NCI-H1092 treated with DMSO at 0.1 percent for 48 hours (cell line): ENCODE measurements around the gene STK10.
"Not testable (repeated sequence)": the region's sequence is repeated elsewhere in the genome, so short reads cannot be mapped to it uniquely, and the experiment has no call there.

ENCODE experiments used
- DNase-seq: peaks from one replicate; lab custom pipeline; 2025; lab: John Stamatoyannopoulos, UW

STK10 gene

GRCh38 chr5:172165465-172165864 lies 22.6 kb downstream of the STK10 start:
- DNase-seq = no peak

GRCh38 chr5:172164769-172165212 lies 23.2 kb downstream of the STK10 start:
- DNase-seq = no peak

DNA sequence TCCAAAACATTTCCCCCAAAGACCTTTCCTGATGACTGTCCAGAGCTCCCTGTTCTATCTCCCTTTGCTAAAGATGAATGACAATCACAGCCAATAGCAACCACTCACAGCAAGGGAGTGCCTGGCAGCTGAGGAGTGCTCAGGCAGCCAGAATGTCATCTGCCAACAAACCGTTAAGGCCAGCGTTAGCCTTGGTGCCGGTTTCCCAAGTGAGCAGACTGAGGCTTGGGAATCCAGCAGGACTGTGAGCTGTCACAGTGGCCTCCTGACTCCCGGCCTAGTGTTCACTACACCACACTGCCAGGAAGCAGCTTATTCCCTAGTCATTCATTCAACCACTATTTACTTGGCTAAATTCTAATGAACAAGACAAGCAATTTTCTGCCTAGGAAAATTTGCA lies 24.7 kb downstream of the STK10 start:
- no peak for DNase-seq

- no peak for DNase-seq
These were observed 25.1 kb downstream of the STK10 start for GRCh38 chr5:172162987-172163343.

- DNase-seq = no peak
These were observed 25.6 kb downstream of the STK10 start for GRCh38 chr5:172162323-172162986.

DNA sequence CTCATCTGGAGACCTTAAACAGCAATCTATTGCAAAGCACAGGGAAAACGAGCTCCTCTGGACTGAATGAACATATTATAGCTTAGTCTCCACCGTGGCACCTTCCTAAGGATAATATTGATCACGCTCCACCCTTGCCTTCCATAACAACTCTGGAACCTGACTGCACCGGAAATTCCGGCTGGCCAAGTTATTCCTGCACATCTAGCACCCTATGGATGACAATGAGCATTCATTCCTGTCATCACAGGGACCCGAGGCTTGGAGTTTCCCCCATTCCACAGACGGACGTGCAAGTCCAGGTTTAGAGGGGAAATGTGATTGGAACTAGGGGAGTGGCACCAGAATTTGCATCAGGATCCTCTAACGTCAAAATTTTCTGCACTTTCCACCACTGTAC lies 27.5 kb downstream of the STK10 start:
- no peak for DNase-seq

DNA sequence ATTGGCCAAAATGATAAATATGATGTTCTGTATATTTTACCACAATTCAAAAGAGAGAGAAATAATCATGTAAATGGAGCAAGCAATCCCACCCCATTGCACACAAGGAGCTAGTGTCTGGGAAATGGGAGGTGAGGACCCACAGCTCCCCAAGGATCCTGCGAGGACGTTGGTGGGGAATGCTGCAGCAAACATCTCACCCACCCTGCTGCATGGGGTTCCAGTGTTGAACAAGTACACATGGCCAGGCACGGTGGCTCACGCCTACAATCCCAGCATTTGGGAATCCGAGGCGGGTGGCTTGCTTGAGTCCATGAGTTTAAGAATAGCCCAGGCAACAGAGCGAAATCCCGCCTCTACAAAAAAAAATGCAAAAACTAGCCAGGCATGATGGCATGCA lies 29.0 kb downstream of the STK10 start:
- no peak for DNase-seq

DNA sequence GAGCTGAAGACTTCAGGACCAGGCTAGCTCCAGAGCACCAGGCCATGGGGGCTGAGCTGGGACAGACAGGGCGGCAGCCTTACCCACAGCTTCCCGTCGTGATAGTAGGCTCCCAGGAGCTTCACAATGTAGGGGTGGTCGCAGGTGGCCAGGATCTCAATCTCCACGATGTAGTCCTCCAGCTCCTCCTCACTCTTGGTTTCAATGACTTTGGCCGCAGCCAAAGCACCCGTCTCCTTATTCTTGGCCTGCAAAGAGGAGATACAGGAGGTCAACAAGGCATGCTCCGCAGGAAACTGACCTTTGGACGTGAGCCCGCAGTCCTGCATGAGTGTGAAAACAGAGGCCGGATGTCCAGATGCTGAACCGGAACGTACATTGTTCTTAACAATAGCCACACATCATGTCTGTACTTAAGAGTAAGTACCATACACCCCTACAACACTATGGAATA lies 31.5 kb downstream of the STK10 start:
- no peak for DNase-seq

- not testable (repeated sequence) for DNase-seq
These were observed 32.9 kb downstream of the STK10 start for GRCh38 chr5:172155101-172155500.

- DNase-seq = no peak
These were observed 34.3 kb downstream of the STK10 start for GRCh38 chr5:172153695-172154094.

- no peak for DNase-seq
These were observed 36.3 kb downstream of the STK10 start for GRCh38 chr5:172151661-172152210.

DNA sequence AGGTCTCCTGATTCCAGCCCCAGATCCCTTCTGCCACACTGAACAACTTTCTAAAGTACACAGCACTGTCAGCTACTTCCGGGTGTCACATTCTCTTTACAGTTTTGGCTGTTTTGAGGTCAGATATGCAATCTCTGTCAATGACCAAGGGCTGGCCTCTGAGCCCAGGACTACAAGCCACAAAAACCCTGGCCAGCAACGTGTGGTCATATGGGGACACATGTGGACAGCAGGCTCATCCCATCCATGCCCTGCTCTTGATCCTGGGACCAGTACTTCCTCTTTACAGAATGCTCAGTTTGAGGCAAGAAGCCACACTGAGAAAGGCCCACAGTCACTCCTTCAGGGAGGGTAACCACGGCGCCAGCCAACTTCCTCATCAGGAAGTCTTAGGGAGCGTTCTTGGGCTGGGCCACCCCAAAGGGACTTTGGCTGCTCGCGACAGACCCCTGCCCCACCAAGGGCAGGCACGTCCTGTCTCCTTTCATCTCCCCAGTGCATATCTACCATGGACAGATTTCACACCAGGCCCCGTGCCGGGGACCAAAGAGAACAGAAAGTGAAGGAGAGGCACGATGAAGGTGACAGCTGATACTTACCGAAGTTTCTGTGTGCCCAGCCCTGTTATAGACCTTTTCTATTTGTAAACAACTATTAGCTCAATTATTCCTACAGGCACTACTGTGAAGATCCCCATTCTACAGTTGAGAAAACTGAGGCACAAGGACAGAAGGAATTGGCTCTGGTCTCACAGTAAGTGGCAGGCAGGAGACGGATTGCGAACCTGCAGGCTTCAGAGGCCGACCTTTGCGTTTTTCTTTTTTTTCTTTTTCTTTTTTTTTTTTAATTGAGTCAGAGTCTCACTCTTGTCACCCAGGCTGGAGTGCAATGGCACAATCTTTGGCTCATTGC lies 37.3 kb downstream of the STK10 start:
- DNase-seq = no peak

DNA sequence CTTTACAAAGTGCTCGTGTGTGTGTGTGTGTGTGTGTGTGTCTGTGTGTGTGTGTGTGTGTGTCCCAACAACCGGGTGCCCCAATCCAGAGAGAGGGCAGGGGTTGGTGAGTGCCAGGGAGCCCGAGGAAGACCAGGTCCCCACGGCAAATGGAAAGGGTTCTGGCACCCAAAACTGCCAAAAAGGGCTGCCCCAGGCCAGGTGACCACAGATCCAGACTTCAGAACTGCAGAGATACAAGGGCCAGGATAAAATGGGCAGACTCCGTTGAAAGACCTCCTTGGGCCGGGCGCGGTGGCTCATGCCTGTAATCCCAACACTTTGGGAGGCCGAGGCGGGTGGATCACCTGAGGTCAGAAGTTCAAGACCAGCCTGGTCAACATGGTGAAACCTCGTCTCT lies 38.5 kb downstream of the STK10 start:
- DNase-seq = not testable (repeated sequence)

DNA sequence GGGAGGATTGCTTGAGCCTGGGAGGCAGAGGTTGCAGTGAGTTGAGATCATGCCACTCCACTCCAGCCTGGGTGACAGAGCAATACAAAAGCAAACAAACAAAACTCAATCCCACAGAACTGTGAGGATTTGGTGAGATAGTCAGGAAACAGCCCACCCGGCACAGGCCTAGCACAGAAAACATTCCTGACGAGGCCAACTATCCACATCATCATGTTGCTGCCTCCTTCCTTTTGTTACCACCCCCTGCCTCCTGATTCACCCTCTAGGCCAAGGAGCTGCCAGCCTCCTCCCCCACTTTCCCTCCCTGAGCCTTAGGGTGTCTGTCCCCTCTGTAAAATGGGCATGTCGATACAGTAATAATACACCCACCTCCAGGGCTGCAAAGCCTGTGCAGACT lies 39.0 kb downstream of the STK10 start:
- no peak for DNase-seq

DNA sequence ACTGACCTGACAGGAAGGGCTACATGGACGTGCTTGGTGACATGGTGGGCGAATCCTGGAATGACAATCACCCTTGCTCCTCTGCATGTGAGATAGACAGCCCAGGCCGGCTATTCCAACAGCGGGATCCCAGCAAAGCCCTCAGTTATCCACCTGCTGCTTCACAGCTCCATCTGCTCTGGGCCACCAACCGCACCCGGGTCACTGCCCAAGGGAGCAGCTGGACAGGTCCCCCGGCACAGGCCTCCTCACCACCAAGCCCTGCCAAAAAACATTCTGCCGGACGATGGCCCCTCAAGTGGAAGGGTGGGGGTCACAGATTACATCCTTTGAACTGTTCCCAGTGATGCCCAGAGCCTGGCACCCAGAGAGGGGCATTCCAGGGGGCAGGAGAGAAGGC lies 39.6 kb downstream of the STK10 start:
- no peak for DNase-seq

- DNase-seq = no peak
These were observed 40.2 kb downstream of the STK10 start for GRCh38 chr5:172147857-172148256.

DNA sequence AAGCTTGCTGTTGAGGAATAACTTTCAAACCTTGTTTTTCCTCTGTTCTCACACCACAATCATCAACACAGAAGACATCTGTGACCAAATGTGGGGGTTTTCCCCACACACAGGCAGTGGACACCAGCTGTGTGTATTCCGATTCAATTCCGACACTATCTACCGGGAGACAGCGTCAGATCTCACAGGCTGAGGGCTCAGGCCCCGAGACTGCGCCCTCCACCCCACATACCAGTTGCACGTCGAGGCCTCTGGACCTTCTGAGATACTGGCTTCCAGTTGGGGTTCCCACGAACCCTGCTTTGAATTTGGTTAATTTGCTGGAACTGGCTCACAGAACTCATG lies 41.3 kb downstream of the STK10 start:
- no peak for DNase-seq

- DNase-seq = no peak
These were observed 41.9 kb downstream of the STK10 start for GRCh38 chr5:172145870-172146747.

DNA sequence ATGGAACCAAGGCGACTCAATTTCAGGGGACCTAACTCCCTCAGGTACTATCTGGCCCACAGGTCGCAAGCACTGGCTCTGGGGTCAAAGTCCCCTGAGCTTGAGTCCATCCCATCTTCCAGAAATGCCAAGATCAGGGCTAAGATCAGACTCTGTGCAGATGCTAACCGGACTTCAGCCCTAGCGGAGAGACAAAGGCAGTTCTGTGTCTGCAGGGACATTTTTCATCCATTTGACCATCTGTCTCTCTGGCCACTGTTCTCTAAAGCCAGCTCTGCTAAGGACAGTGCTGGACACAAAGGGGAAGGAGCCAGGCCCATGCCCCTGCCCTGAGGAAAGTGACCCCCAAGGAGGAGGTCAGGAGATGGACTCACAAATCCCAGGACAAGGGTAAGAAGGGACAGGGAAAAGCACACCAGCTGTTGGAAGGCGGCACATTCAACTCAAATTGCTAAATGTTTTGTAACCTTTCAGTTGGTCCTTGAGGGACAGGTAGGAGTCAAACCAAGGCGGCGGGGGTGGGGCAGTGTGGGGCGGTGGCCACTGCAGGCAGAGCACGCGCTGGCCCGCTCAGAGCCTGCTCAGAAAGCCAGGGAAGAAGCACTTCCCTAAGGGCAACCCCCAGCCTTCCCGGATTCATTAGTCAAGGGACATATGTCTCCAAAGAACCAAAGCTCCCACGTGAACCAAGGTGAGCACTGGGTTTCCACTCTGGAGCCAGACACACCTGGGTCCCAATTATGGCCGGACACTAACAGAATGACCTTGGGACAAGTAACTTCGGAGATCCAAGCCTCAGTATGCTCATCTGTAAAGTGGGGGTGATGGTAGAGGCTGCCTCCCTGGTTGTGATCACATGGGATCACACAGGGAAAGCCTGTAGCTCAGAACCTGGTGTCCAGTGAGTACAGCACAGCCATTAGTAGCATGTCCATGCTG lies 42.8 kb downstream of the STK10 start:
- no peak for DNase-seq

DNA sequence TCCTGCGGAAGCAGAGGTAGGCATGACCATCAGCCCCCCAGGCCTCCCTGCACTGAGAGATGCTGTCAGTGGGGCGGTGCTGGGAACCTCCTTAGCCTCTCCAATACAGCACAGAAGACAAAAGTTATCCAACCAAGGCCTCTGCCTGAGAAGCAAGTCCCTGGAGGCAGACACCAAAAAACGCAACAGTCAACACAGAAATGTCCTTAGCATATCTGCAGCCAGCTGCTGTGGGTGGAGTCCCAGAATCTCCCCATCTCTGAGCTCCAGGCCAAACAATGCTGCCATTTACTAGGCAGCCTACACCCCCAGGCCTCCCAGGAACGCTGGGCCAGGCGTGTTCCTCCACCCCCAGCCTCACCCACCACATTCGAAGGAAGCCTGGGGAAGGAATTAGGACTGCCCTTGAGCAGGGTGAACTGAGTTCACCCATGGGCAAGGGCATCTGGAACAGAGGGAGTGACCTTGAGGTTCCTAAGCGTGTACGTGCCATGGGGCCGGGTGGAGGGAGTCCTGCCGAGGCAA lies 43.7 kb downstream of the STK10 start:
- no peak for DNase-seq

- DNase-seq = no peak
These were observed 44.1 kb downstream of the STK10 start for GRCh38 chr5:172143875-172144274.
